Measurements from ENCODE around the gene KLHL42. TPM values are rescaled to one million over a fixed set of nuclear protein-coding genes. Genes with fewer than 3 reads are reported as not detected.

KLHL42 gene
- total and polyA plus RNA-seq, 9 of the 15 experiments (the other 6 are each of a cell fraction or from before 2014, with no cell fraction given): 1.5 to 11.8 (median 9.6) TPM

DNA sequence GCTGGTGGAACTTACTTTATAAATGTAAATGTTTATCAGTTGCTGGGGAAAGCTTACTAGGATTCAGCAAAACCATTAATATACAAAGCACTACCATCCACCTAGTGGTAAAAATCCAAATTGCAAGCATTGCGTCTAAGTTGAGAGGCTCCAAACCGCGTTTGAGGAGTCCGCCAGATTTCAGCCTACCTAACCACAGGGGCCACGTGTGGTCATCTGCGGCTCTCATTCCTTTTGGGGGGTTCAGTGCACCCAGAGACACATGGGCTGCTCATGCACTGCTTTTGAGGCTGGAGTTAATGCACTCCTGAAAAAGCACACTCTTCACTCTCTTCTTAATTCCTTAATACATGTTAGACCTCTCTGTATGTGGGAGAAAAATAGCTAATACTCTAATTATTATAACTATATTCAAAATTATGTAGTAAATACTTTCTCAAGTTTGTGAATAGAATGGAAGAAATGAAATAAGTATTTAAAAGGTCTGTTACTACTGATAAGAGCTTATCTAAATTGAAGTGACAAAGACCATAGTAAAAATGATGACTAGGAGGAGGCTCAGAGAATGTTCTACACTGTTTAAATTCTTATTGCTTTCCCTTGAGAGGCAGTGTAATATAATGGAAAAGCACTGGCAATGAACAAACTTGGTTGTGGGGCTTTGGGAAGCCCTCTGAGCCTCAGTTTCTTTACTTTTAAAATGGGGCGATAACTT lies 41.4 kb downstream of the KLHL42 start (continued):
- TF ChIP-seq TEAD4 (IDR thresholded peaks at IDR 0.05; ENCODE audit: low read length): peak; percentile 64
- TF ChIP-seq TEAD4 (CRISPR knock-in tag; IDR thresholded peaks at IDR 0.05; ENCODE audit: borderline replicate concordance): no peak
- TF ChIP-seq, protein P1, sequence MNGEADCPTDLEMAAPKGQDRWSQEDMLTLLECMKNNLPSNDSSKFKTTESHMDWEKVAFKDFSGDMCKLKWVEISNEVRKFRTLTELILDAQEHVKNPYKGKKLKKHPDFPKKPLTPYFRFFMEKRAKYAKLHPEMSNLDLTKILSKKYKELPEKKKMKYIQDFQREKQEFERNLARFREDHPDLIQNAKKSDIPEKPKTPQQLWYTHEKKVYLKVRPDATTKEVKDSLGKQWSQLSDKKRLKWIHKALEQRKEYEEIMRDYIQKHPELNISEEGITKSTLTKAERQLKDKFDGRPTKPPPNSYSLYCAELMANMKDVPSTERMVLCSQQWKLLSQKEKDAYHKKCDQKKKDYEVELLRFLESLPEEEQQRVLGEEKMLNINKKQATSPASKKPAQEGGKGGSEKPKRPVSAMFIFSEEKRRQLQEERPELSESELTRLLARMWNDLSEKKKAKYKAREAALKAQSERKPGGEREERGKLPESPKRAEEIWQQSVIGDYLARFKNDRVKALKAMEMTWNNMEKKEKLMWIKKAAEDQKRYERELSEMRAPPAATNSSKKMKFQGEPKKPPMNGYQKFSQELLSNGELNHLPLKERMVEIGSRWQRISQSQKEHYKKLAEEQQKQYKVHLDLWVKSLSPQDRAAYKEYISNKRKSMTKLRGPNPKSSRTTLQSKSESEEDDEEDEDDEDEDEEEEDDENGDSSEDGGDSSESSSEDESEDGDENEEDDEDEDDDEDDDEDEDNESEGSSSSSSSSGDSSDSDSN (IDR thresholded peaks at IDR 0.05; ENCODE audit: borderline replicate concordance in 1 of 2, low read depth in 2 of 2, low read length in 2 of 2): no peak

GRCh38 chr12:27822076-27822712 lies 42.2 kb downstream of the KLHL42 start:
- ChIA-PET POLR2A (interaction anchor here (1.0 to 1.1 kb wide), 2 partner anchors 8 to 11 kb away, joined by 3 read pairs; no protein-coding TSS in a partner anchor), CTCF (ENCODE audit: low intra/inter-chr PET ratio) (interaction anchor here (1.1 kb wide), 1 partner anchor 89 kb away, joined by 3 read pairs; no protein-coding TSS in a partner anchor)
- Histone ChIP-seq H2AFZ (ENCODE audit: low read depth, low read length) (no peak overlapping the region), H4K20me1 (replicated peaks; ENCODE audit: control insufficient read depth, insufficient read depth, low read length) (no peaks in the 10 kb centered on the region), H3K4me1 (replicated peaks in 1 of 2; ENCODE audit: control insufficient read depth in 2 of 2, insufficient read depth in 2 of 2, low read length in 2 of 2) (peaks cover 0 to 26% of the 10 kb centered on the region in 2 experiments; a peak in 3 of 5 replicates), H3K4me2 (ENCODE audit: insufficient read depth, low read length) (no peak overlapping the region), H3K4me3 (no peak overlapping the region), H3K27me3 (ENCODE audit: control insufficient read depth in 2 of 2, insufficient read depth in 2 of 2, low read length in 2 of 2) (no peaks in the 10 kb centered on the region), H3K9ac (ENCODE audit: insufficient read depth in 1 of 2, low read depth in 2 of 2, low read length in 2 of 2) (no peak overlapping the region), H3K27ac (ENCODE audit: extremely low read depth, low read depth, low read length) (no peak overlapping the region), H3K9me3 (replicated peaks; ENCODE audit: control insufficient read depth, insufficient read depth, low read depth, low read length) (no peaks in the 10 kb centered on the region), H3K36me3 (ENCODE audit: control insufficient read depth, insufficient read depth, low read length) (no peaks in the 10 kb centered on the region), H3K9me1 (ENCODE audit: control insufficient read depth, insufficient read depth, low read length) (no peaks in the 10 kb centered on the region), H3K79me2 (ENCODE audit: control insufficient read depth, insufficient read depth, low read length) (no peaks in the 10 kb centered on the region)
- peak; percentile 55 for ATAC-seq
- intact Hi-C loops (cut with micrococcal nuclease) (loop anchor here (5.0 kb wide), 1 partner anchor 40 kb away; the partner anchor contains the start of genes KLHL42 and MANSC4), in situ Hi-C loops (cut with MboI) (no loop called here)
- FAIRE-seq: no peak
- peak in 1 of 4 experiments; percentile 60 for DNase-seq (ENCODE audit: extremely low read depth in 1 of 4, low spot score in 3 of 4)
- WGBS (ENCODE audit: insufficient coverage, low coverage, missing lambda C conversion rate): 60% methylated on average over 9 of the region's 9 CpGs
- no TSS peak for BruUV-seq (replicated peaks)
- TF ChIP-seq ZNF445 (CRISPR knock-in tag; IDR thresholded peaks at IDR 0.05; ENCODE audit: low read depth) (no peak), ZNF717 (CRISPR knock-in tag; IDR thresholded peaks at IDR 0.05) (no peak), PML (IDR thresholded peaks at IDR 0.05; ENCODE audit: low read length) (no peak), SRSF9 (IDR thresholded peaks at IDR 0.05; ENCODE audit: borderline replicate concordance, low read depth, low read length) (no peak), BCOR (IDR thresholded peaks at IDR 0.05) (no peak), CBX8 (IDR thresholded peaks at IDR 0.05; ENCODE audit: borderline replicate concordance, extremely low read depth, low read depth, low read length, poor library complexity, severe bottlenecking) (no peak), POLR2A (conservative IDR thresholded peaks at IDR 0.05) (no peak), SP1 (CRISPR knock-in tag; IDR thresholded peaks at IDR 0.05) (no peak), RAD21 (CRISPR knock-in tag; conservative IDR thresholded peaks at IDR 0.05 in 1 of 2, IDR thresholded peaks at IDR 0.05 in 1 of 2) (no peak), PHF21A (IDR thresholded peaks at IDR 0.05; ENCODE audit: borderline replicate concordance, low read depth) (no peak), NUFIP1 (IDR thresholded peaks at IDR 0.05; ENCODE audit: partially characterized antibody) (no peak)
- TF ChIP-seq, protein P2, sequence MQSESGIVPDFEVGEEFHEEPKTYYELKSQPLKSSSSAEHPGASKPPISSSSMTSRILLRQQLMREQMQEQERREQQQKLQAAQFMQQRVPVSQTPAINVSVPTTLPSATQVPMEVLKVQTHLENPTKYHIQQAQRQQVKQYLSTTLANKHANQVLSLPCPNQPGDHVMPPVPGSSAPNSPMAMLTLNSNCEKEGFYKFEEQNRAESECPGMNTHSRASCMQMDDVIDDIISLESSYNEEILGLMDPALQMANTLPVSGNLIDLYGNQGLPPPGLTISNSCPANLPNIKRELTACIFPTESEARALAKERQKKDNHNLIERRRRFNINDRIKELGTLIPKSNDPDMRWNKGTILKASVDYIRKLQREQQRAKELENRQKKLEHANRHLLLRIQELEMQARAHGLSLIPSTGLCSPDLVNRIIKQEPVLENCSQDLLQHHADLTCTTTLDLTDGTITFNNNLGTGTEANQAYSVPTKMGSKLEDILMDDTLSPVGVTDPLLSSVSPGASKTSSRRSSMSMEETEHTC (IDR thresholded peaks at IDR 0.05): no peak
- TF ChIP-seq, protein P3, sequence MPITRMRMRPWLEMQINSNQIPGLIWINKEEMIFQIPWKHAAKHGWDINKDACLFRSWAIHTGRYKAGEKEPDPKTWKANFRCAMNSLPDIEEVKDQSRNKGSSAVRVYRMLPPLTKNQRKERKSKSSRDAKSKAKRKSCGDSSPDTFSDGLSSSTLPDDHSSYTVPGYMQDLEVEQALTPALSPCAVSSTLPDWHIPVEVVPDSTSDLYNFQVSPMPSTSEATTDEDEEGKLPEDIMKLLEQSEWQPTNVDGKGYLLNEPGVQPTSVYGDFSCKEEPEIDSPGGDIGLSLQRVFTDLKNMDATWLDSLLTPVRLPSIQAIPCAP (CRISPR knock-in tag; IDR thresholded peaks at IDR 0.05; ENCODE audit: borderline replicate concordance): no peak

Data from K562 (cell line).